Measurements from ENCODE around the gene HIVEP1. TPM values are rescaled to one million over a fixed set of nuclear protein-coding genes. Genes with fewer than 3 reads are reported as not detected.

The HIVEP1 gene
- 27.7 TPM for total RNA-seq

DNA sequence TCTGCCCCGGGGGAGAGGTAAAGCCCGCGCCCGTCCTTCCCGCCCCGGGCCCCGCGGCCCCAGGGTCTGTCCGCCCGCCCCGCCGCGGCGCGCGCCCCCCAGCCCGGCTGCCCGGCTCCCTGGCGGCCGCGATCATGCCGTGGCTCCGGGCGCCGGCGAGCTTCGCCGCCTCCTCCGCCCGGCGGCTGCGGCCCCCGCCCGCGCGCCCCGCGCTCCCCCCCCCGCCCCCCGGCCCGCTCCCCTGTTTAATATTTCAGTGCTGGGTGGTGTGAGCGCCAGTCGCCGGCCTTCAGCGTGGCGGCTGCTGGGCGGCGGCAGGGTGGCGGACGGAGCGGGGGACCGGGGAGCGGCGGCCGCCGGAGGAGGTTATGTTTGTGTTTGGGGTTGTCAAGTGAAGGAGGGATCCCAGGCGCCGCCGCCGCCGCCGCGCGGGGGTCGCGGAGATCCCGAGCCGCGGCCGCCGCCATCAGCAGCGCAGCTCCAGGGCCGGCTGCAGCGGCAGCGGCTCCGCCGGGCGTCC lies at the start of gene HIVEP1:
HIVEP1 (plus strand) TSS at position 275 of the 520 bp plus-strand sequence. CDS start 3,317 bp downstream, outside the sequence.
- DNase-seq (ENCODE audit: low read depth in 2 of 3, low spot score in 2 of 3) = peak in 1 of 3 donors; percentile 8

DNA sequence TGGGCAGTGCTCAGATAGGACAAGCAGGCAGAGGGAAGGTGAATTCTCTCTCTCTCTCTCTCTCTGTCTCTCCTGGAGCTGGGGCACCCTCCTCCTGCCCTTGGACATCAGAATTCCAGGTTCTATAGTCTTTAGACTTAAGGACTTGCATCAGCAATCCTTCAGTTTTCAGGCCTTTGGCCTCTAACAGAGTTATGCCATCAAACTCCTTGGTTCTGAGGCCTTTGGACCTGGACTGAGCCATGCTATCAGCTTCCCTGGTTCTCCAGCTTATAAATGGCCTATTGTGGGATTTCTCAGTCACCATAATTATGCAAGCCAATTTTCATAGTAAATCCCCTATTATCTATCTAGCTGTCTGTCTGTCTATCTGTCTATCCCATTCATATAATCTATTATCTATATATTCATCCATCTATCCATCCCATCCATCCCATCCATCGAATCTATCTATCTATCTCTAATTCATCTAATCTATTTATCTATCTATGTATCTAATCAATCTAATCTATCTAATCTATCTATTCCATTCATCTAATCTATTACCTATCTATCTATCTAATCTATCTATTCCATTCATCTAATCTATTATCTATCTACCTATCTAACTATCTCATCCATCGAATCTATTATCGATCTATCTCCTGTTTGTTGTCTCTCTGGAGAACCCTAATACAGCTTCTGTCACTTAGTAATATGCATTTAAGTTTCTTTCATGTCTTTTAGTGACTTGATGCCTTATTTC lies 48.2 kb upstream of the HIVEP1 start:
- no peak for DNase-seq (ENCODE audit: low read depth in 2 of 3, low spot score in 2 of 3)

DNA sequence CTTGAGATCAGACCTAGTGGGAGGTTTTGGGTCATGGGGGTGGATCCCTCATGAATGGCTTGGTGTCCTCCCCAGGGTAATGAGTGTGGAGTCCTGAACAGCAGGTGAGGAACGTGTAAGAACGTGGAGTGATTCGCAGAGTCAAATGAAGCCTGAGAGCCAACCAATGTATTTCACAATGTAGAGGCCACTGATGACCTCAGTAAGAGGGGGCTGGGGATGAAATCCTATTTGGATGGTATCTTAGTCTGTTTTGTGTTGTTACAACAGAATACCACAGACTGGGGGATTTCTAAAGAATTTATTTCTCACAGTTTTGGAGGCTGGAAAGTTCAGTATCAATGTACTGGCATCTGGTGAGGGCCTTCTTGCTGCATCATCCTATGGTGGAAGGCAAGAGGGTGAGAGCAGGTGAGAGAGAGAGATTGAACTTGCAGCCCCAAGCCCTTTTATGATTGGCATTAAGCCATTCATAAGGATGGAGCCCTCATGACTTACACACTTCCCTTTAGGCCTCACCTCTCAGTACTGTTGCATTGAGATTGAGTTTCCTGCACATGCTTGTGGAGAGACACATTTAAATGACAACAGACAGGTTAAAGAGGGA lies 47.3 kb upstream of the HIVEP1 start:
- peak in 1 of 3 donors; percentile 42 for DNase-seq (ENCODE audit: low read depth in 2 of 3, low spot score in 2 of 3)

DNA sequence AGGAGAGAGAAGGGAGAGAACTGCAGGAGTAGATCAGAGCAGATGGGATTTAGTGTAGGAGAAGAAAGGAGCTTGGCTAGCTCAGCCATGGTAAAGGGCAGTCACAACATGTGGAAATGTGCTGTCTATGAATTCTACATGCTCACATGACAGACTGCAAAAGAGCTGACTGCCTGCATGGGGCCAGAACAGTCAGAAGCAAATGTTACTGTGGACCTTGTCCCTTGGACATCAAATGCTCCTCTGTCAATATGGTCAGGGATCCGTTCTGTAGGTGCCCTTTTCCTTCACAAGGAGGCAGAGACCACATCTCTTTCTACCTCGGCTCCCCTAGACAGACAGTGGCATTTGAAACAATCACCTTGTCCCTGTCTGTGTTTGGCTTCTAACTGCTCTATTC lies 46.6 kb upstream of the HIVEP1 start:
- no peak for DNase-seq (ENCODE audit: low read depth in 2 of 3, low spot score in 2 of 3)

DNA sequence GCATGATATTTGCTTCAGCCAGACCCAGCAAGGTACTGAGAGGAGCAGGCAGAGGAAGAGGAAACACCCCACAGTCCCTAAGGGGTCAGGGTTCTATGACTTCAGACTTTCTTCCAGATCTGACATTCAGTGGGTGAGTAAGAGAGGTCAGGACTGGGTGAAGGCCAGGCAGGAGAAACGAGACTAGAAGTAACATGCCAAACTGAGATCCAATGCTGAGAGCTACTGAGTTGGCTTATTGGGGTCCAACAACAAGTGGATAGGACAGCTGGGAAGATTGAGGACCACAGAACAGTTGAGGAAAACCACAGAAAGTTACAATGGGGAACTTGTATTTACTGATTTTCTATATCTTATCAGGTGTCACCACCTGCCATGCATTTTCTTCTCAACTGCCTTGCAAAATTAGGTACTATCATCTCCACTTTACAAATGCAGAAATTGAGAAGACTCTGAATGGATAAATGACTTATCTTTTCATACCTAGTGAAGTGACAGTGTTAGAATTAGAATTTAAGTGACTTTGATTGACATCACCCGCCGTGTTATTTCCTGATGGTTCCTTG lies 43.8 kb upstream of the HIVEP1 start:
- peak in 1 of 3 donors; percentile 41 for DNase-seq (ENCODE audit: low read depth in 2 of 3, low spot score in 2 of 3)

DNA sequence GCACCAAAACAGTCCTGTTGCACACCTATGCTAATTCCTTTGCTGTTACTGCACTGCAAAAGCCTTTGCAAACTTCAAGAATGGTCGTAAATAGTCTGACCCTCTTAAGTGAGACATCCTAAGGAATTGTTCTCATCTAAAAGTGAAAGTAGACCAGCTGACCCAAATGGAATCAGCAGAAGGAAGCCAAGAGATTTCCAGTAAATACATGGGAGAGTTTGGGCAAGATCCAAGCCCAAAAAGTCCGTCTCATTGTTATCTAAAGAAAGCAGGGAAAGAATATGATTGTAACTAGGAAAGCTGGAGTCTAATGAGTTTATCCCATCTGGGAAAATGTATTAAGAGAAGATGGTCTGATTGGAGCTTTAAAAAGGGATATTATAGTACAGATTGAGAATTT lies 43.0 kb upstream of the HIVEP1 start:
- DNase-seq (ENCODE audit: low read depth in 2 of 3, low spot score in 2 of 3) = no peak

DNA sequence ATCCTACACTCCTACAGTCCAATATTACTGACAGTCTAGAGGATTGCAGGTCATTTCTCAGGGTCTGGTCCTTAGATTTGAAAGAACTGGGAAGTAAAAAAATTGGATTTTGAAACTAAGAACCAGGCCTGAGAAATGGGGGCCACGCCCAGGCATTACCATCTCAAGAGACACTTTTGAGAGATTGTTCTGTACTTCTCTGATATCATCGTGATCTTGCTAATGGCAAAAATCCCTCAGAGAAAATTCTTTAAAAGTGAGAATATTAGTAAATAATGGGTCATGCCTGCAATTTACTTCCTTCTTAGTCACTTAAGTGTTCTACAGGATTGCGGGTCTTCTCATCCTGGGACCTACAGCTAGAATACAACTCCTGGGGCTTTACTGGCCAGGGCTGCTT lies 42.0 kb upstream of the HIVEP1 start:
- DNase-seq (ENCODE audit: low read depth in 2 of 3, low spot score in 2 of 3) = no peak

DNA sequence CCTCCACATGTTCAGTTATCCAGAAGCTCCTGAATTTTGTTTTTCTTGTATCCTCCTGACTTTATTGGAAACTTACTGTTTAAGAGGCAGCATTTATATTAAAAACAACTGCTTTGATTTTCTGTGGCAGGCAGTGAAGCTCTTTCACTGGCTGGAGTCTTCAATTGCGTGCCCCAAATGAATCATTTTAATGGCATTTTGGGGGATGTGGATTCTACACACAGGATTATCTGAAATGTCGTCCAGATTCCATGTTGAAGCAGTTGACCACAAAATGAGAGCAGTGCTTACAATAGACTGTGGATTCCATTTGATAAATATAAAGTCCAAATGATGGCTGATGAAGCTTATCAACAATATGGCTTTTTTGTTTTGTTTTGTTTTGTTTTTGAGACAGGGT lies 41.0 kb upstream of the HIVEP1 start:
- no peak for DNase-seq (ENCODE audit: low read depth in 2 of 3, low spot score in 2 of 3)

DNA sequence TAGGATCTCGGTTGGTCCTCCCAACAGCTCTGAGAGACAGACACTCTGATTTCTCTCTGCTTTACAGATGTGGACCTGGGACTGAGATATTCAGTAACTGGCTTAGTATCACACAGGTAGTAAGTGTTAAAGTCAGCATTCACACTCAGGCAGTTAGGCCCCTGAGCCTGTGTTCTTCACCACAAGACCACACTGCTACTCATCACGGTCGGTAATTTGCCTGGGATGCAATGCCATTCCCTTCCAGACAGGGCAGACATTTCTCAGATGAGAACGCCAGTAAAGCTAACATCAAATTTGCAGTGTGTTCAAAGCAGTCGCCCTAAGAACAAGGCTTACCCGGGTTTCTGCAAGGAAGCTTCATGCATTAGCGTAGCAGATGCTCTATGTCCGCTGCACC lies 39.8 kb upstream of the HIVEP1 start:
- DNase-seq (ENCODE audit: low read depth in 2 of 3, low spot score in 2 of 3) = no peak

DNA sequence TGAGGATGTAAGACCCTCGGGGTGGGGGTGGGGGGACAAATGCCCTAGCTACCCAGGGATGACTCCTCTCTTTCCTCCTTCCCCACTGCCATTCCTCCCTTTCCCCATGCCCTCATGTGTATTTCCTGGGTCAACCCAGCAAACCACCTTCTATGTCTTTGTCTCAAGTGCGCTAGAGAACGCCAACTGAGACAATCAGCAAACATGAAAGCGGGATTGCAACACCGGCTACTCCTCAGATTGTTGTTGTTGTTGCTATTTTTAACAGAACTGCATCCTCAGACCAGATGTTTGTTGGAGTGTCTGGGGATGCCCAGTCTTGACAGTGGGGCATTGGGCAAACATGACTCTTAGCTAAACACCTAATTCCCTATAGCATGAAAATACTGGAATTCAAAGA lies 39.3 kb upstream of the HIVEP1 start:
- no peak for DNase-seq (ENCODE audit: low read depth in 2 of 3, low spot score in 2 of 3)

DNA sequence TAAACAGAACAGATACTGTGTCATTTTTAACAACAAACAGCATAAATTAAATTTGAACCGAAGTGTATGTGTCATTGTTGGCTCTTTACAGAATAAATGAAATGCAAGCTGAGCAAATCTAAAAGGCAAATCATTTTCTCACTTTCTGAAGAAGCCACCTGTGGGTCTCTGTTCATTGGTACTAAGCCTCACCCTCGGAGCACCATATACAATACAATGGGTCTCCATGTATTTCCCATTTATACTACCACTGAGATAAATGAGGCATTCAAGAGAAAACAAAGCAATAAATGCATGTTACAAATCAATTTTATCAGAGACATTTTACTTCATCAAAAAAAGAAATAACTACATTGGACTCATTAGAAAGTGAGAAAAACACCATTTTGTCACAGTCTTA lies 38.9 kb upstream of the HIVEP1 start:
- DNase-seq (ENCODE audit: low read depth in 2 of 3, low spot score in 2 of 3) = no peak

DNA sequence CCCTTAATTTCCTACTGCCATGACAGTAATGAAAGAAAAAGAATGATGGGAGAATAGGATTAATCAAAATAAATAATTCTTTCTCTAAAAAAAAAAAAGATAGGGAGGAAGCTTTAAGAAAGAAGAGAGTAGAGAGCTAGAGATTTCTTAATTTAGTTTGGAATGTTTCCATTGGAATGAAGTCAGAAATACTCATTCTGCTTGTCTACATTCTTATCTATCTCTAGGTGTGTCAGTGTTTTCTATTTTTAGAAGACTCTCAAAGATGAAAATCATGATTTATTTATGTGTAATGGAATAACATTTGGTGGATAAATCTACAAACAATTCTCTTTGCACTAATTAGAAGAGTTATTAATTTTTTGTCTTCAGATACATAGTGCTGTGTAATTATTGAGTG lies 38.0 kb upstream of the HIVEP1 start:
- DNase-seq (ENCODE audit: low read depth in 2 of 3, low spot score in 2 of 3) = no peak

DNA sequence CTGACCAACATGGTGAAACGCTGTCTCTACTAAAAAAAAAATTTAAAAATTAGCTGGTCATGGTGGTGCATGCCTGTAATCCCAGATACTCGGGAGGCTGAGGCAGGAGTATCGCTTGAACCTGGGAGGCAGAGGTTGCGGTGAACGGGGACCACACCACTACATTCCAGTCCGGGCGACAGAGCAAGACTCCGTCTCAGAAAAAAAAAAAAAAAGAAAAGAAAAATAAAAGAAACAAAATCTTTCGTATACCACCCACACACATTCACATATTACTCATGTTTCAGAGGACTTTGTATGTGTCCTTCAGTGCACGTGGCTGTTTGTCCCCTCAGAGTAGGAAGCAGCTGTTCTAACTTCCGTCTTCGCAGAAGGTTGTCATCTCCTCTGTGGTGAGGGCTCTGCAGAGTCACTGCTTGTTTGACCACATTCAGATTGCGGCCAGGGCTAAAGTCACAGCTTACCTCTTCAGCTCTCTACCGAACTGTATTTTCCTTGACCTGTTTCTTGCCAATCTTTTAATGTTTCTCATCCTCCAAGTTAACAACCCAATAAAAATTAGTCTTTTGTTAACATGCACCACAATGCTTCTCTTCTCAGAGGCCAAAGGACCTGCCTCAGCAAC lies 36.6 kb upstream of the HIVEP1 start:
- DNase-seq (ENCODE audit: low read depth in 2 of 3, low spot score in 2 of 3) = peak in 2 of 3 donors; percentile 94 to 98

DNA sequence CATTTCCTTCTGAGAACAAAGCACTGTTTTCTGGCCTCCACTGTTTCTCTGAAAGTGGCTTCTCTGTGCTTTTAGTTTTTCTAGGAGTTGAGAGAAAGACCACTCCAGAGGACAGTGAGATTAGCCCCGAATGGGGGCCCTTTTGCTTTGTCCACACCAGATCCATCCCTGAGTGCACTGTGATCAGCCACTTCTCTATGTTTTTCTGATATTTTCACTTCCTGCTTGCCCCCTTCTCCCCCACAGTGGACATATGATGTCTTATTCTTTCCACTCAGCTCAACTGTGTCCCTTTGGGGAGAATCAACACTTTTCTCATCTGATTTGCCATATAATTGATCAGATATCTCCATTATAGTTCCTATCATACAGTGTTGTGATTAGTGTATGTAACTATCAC lies 35.6 kb upstream of the HIVEP1 start:
- no peak for DNase-seq (ENCODE audit: low read depth in 2 of 3, low spot score in 2 of 3)

DNA sequence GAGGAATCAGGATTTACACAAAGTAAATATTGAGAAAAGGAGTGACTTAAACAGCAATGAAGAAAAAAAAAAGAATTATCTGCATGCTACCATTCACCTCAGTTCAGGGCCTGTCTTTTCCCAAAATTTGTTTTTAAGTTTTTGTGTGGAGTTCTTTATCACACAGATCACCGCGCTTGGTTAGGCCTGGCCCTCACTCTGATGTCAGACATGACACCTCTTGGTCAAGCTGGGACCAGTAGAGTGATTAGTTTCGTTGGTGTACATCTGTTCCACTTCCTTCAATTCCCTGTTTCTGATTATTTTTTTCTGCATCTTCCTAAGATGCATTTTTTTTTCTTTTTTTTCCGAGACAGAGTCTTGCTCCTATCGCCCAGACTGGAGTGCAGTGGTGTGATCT lies 34.9 kb upstream of the HIVEP1 start:
- no peak for DNase-seq (ENCODE audit: low read depth in 2 of 3, low spot score in 2 of 3)

DNA sequence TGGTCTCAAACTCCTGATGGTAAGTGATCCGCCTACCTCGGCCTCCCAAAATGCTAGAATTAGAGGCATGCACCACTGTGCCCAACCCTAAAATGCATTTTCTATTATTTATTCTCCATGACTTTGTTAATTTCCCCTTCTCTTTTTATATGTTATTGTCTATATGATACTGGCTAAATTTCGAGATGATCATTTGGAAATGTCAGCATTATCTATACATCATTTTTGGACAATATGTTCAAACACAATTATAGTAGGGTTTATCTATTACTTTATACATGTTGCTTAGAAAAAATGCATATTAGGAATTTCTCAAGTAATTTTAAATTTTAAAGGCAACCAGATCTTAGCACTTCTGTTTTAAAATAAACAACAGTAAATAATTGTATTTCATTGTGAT lies 34.4 kb upstream of the HIVEP1 start:
- no peak for DNase-seq (ENCODE audit: low read depth in 2 of 3, low spot score in 2 of 3)

DNA sequence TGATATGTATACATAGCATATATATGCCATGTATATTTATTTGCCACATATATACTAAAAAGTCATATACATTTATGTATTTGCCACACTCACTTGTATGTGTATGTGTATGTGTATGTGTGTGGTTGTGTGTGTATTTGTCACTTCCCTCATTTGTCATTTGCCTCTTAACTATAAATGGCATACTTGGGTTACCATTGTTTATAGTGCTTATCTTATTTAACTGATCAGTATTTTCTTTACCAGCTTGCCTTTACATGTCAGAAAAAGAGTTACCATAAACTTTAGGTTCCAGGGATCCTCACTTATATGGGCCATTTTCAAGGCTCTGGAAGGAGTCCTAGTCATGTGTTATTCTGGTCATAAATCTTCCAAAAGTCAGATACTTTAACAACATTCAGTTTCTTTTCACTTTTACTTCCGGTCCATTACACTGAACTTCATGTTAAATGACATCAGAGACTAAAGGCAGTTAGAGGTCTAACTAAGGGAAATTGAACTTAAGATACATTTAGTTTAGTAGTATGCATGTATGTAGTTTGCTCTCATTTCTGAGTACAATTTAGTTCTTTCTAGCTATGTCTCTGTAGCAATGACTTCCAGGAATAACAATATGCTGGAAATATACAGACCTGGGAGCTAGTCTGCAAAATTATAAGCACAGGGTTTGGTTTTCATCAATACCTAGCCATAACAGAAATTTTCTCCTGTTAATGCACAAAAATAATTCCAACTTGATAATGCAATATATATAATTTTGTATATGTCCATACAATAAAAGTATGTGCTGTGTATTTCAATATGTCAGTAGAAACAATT lies 33.7 kb upstream of the HIVEP1 start:
- peak in 2 of 3 donors; percentile 39 to 82 for DNase-seq (ENCODE audit: low read depth in 2 of 3, low spot score in 2 of 3)

DNA sequence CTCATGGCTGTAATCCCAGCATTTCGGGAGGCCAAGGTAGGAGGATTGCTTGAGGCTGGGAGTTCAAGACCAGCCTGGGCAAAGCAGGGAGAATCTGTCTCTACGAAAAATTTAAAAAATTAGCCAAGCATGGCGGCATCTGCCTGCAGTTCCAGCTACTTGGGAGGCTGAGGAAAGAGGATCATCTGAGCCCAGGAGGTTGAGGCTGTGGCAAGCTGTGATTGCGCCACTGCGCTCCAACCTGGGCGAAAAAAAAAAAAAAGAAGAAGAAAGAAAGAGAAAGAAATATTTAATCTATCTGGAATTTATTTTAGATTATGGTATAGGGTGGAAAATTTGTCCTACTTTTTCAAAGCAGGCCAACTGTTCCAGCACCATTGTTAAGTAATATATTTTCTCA lies 32.2 kb upstream of the HIVEP1 start:
- DNase-seq (ENCODE audit: low read depth in 2 of 3, low spot score in 2 of 3) = no peak

DNA sequence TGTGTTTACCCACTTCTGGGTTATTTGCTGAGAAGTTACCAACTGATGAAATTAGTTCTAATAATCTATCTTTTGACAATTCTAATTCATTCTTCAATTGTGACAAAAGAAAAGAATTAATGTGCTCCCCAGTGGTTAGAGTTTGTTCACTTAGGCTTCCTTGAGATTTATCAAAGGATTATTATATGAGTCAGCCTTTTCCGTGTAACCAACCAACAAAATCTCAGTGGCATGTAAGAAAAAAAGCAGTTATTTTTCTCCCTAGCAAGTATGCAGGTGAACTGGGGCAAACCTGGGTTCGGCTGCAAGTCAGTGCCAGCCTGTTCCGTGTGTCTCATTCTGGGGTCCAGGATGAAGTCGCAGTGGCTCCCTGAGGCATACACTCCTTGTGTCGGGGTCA lies 28.8 kb upstream of the HIVEP1 start:
- DNase-seq (ENCODE audit: low read depth in 2 of 3, low spot score in 2 of 3) = no peak

DNA sequence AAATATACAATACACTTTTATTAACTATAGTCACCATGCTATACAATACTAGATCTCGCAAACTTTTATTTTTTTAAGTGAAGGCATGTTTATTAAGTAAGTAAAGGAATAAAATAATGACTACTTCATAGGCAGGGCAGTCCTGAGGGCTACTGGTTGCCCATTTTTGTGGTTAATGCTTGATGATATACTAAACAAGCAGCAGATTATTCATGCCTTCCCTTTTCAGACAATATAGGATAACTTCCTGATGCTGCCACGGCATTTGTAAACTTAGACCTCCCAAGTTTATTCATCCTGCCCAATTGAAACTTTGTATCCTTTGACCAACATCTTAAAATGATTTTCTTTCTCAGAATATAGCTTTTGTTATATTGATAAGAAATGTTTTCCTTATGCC lies 24.7 kb upstream of the HIVEP1 start:
- no peak for DNase-seq (ENCODE audit: low read depth in 2 of 3, low spot score in 2 of 3)

DNA sequence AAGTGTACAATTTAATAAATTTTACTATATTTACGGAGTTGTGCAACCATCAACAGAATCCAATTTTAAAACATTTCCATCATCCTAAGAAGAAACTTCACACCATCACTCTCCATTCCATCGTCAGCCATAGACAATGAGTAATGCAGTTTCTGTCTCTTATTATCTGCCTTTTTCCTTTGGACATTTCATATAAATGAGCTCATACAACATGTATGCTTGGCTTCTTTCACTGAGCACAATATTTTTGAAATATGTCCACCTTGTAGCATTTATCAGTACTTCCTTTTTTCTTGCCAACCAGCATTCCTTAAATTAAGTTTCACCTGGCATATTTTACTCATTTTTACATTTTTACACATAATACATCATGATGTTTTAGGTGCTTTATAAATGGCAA lies 22.7 kb upstream of the HIVEP1 start:
- no peak for DNase-seq (ENCODE audit: low read depth in 2 of 3, low spot score in 2 of 3)
